Measurements from ENCODE around the gene SPATA13. TPM values are rescaled to one million over a fixed set of nuclear protein-coding genes. Genes with fewer than 3 reads are reported as not detected.
"Not testable (repeated sequence)": the region's sequence is repeated elsewhere in the genome, so short reads cannot be mapped to it uniquely, and the experiment has no call there.

SPATA13 gene
- total and polyA plus RNA-seq, 5 donors from 2014 or later: 80.9 to 115 (median 87.9) TPM

DNA sequence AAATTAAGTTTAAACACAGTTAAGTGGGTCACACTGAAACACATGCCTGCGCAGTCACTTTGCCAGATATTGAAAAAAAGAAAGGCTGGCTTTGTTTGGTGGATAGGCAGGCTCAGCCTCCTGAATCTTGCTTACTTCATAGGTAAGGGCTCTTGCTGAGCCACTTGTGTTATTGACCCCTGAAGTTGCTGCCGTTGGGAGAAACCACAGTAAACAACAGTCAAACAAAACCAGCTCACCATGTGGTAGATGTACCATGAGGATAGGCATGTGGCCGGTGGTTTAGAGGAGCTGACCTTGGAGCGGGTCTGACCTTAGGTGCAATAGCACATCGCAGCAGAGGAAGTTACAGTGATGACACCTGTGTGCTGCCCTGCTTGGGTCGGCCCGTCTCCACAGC, 52.2 kb downstream of the SPATA13 start:
- peaks cover 0 to 3% (median 0%) of the 10 kb centered on the region in 7 donors for H3K9me3 Mint-ChIP-seq
- no peak overlapping the region for H3K27ac Mint-ChIP-seq
- Histone ChIP-seq H3K9me3 (ENCODE audit: control insufficient read depth in 2 of 2, low read length in 2 of 2) (no peaks in the 10 kb centered on the region), H3K4me3 (ENCODE audit: low read depth, low read length) (no peak overlapping the region), H3K27ac (ENCODE audit: insufficient read depth, low read length, poor library complexity, severe bottlenecking) (no peak overlapping the region), H3K4me1 (ENCODE audit: control insufficient read depth, insufficient read depth, low read length, poor library complexity, severe bottlenecking) (peaks cover 4% of the 10 kb centered on the region), H3K27me3 (ENCODE audit: control insufficient read depth, insufficient read depth, low read length) (no peaks in the 10 kb centered on the region), H3K36me3 (ENCODE audit: control insufficient read depth, insufficient read depth, low read length) (no peaks in the 10 kb centered on the region)
- H3K4me1 Mint-ChIP-seq: peaks cover 8 to 14% (median 11%) of the 10 kb centered on the region in 4 donors
- H3K4me3 Mint-ChIP-seq: peak overlapping the region in 1 of 4 donors; percentile 16
- peaks cover 3% of the 10 kb centered on the region for H3K36me3 Mint-ChIP-seq
- ATAC-seq (ENCODE audit: low read depth in 2 of 2): no peak
- H3K27me3 Mint-ChIP-seq: no peaks in the 10 kb centered on the region
- no peak for DNase-seq

DNA sequence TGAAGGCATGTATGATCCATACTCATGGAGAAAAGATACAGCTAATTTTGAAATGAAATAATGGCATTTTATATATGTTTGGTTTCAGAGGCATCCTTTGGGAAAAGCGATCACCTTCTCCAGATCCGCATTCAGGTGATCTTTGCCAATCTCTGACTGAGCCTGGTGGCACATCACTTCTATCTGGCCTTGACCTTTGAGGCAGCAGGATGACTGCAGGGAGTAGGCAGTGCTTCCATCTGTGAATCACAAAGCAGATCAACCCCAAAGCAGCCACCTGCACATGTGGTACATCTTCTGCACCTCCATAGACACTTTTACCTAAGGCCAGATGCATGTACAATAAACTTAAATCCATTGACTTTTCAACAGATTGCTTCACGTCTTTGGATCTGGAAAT, 53.4 kb downstream of the SPATA13 start:
- DNase-seq: no peak
- peaks cover 0 to 3% (median 0%) of the 10 kb centered on the region in 7 donors for H3K9me3 Mint-ChIP-seq
- ATAC-seq (ENCODE audit: low read depth in 2 of 2): no peak
- Histone ChIP-seq H3K4me3 (ENCODE audit: low read depth, low read length) (no peak overlapping the region), H3K27ac (ENCODE audit: insufficient read depth, low read length, poor library complexity, severe bottlenecking) (no peak overlapping the region), H3K4me1 (ENCODE audit: control insufficient read depth, insufficient read depth, low read length, poor library complexity, severe bottlenecking) (peaks cover 6% of the 10 kb centered on the region), H3K36me3 (ENCODE audit: control insufficient read depth, insufficient read depth, low read length) (no peaks in the 10 kb centered on the region), H3K9me3 (ENCODE audit: control insufficient read depth in 2 of 2, low read length in 2 of 2) (no peaks in the 10 kb centered on the region), H3K27me3 (ENCODE audit: control insufficient read depth, insufficient read depth, low read length) (no peaks in the 10 kb centered on the region)
- peaks cover 3% of the 10 kb centered on the region for H3K36me3 Mint-ChIP-seq
- no peak overlapping the region for H3K27ac Mint-ChIP-seq
- H3K4me1 Mint-ChIP-seq: peaks cover 10 to 18% (median 14%) of the 10 kb centered on the region in 4 donors
- H3K27me3 Mint-ChIP-seq: no peaks in the 10 kb centered on the region
- H3K4me3 Mint-ChIP-seq: no peak overlapping the region

DNA sequence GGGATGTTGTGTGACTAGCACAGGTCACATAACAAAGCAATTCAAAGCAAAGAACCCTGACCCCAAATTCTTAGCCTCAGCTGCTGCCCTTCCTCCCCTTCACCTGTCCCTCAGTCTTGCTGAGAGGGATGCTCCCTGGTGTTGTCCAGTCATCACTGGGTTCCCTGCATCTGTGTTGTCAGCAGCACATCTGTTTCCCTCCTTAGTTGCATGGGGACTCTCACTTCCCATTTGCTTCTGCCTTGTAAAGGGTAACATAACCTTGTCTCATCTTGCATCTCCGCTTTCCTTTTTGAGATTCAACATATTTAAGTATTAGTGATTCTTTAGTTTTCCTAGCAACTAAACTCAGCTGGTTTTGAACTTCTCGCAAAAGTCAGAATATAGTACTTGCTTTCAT, 54.0 kb downstream of the SPATA13 start:
- Mint-ChIP-seq H3K4me1 (peaks cover 10 to 18% (median 14%) of the 10 kb centered on the region in 4 donors), H3K4me3 (no peak overlapping the region), H3K27me3 (no peaks in the 10 kb centered on the region), H3K36me3 (peaks cover 3% of the 10 kb centered on the region), H3K9me3 (peaks cover 0 to 3% (median 0%) of the 10 kb centered on the region in 7 donors), H3K27ac (no peak overlapping the region)
- no peak for DNase-seq
- H3K27ac ChIP-seq (ENCODE audit: insufficient read depth, low read length, poor library complexity, severe bottlenecking): no peak overlapping the region
- peaks cover 6% of the 10 kb centered on the region for H3K4me1 ChIP-seq (ENCODE audit: control insufficient read depth, insufficient read depth, low read length, poor library complexity, severe bottlenecking)
- no peaks in the 10 kb centered on the region for H3K9me3 ChIP-seq (ENCODE audit: control insufficient read depth in 2 of 2, low read length in 2 of 2)
- H3K36me3 ChIP-seq (ENCODE audit: control insufficient read depth, insufficient read depth, low read length): no peaks in the 10 kb centered on the region
- no peaks in the 10 kb centered on the region for H3K27me3 ChIP-seq (ENCODE audit: control insufficient read depth, insufficient read depth, low read length)
- H3K4me3 ChIP-seq (ENCODE audit: low read depth, low read length): no peak overlapping the region
- no peak for ATAC-seq (ENCODE audit: low read depth in 2 of 2)

DNA sequence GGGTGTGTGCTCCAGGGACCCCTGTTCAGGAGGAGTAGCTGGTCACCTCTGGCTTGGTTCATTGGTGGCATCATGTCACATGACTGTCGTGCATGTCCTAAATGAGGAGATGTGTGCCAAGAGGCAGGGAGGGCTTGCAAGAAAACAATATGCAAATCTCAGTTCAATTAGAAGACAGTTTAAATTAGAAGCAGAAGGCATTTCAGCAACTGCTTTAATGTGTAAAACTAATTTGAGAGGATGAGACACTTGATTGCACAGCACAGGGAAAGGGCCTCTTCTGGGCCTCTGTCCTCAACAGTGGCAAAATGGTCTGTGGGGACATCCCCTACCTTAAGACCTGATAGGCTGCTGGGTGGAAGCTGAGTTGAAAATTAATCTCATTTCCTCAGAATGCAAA, 54.6 kb downstream of the SPATA13 start:
- no peaks in the 10 kb centered on the region for H3K36me3 ChIP-seq (ENCODE audit: control insufficient read depth, insufficient read depth, low read length)
- Mint-ChIP-seq H3K9me3 (peaks cover 0 to 3% (median 0%) of the 10 kb centered on the region in 7 donors), H3K36me3 (peaks cover 3% of the 10 kb centered on the region), H3K27me3 (no peaks in the 10 kb centered on the region), H3K4me1 (peaks cover 13 to 23% (median 17%) of the 10 kb centered on the region in 4 donors), H3K27ac (no peak overlapping the region), H3K4me3 (no peak overlapping the region)
- H3K4me1 ChIP-seq (ENCODE audit: control insufficient read depth, insufficient read depth, low read length, poor library complexity, severe bottlenecking): peaks cover 6% of the 10 kb centered on the region
- DNase-seq (no peak), ATAC-seq (ENCODE audit: low read depth in 2 of 2) (no peak)
- H3K27ac ChIP-seq (ENCODE audit: insufficient read depth, low read length, poor library complexity, severe bottlenecking): no peak overlapping the region
- no peaks in the 10 kb centered on the region for H3K9me3 ChIP-seq (ENCODE audit: control insufficient read depth in 2 of 2, low read length in 2 of 2)
- no peaks in the 10 kb centered on the region for H3K27me3 ChIP-seq (ENCODE audit: control insufficient read depth, insufficient read depth, low read length)
- no peak overlapping the region for H3K4me3 ChIP-seq (ENCODE audit: low read depth, low read length)

DNA sequence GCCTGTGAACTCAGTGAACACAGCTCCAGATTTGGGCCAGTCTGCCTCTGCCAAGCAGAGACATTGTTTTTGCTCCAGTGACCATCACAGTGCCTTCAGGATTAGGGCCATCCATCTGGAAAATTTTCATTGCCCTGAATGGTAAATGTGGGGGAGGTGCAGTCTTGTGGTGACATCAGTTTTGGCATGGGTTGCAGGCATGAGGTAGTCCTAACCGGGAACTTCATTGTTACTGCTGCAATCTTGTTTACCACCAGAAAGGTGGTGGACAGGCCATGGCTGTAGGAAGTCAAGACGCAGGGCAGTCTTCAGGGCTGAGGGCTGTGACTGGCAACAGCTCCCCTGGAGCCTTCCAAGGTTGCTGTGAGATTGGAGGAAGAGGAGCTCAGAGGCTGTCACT, 55.2 kb downstream of the SPATA13 start:
- no peak overlapping the region for H3K27ac ChIP-seq (ENCODE audit: insufficient read depth, low read length, poor library complexity, severe bottlenecking)
- Mint-ChIP-seq H3K4me3 (no peak overlapping the region), H3K36me3 (peaks cover 3% of the 10 kb centered on the region), H3K27ac (no peak overlapping the region), H3K9me3 (peaks cover 0 to 3% (median 0%) of the 10 kb centered on the region in 7 donors), H3K4me1 (peaks cover 13 to 25% (median 17%) of the 10 kb centered on the region in 4 donors), H3K27me3 (no peaks in the 10 kb centered on the region)
- DNase-seq (no peak), ATAC-seq (ENCODE audit: low read depth in 2 of 2) (no peak)
- no peaks in the 10 kb centered on the region for H3K9me3 ChIP-seq (ENCODE audit: control insufficient read depth in 2 of 2, low read length in 2 of 2)
- peaks cover 6% of the 10 kb centered on the region for H3K4me1 ChIP-seq (ENCODE audit: control insufficient read depth, insufficient read depth, low read length, poor library complexity, severe bottlenecking)
- H3K36me3 ChIP-seq (ENCODE audit: control insufficient read depth, insufficient read depth, low read length): no peaks in the 10 kb centered on the region
- H3K4me3 ChIP-seq (ENCODE audit: low read depth, low read length): no peak overlapping the region
- no peaks in the 10 kb centered on the region for H3K27me3 ChIP-seq (ENCODE audit: control insufficient read depth, insufficient read depth, low read length)

DNA sequence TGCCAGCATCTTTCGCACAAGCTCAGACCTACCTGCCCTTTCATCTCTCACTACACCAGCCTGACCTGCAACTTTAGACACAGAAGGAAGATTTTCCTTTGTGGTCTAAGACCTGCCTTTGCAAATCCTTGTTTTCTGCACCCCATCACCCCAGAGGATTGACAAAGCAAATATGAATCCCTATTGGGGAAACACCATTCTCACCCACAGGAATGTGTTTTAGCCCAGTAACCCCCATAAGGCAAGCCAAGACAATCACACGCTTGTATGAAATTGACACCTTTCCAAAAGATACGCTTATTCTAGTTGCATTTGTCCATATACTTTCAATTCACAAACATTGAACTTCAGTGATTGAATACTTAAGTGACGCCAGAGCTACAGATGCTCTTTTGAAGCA, 55.7 kb downstream of the SPATA13 start:
- H3K4me1 ChIP-seq (ENCODE audit: control insufficient read depth, insufficient read depth, low read length, poor library complexity, severe bottlenecking): peaks cover 6% of the 10 kb centered on the region
- peaks cover 3% of the 10 kb centered on the region for H3K36me3 Mint-ChIP-seq
- H3K9me3 ChIP-seq (ENCODE audit: control insufficient read depth in 2 of 2, low read length in 2 of 2): no peaks in the 10 kb centered on the region
- H3K36me3 ChIP-seq (ENCODE audit: control insufficient read depth, insufficient read depth, low read length): no peaks in the 10 kb centered on the region
- H3K4me1 Mint-ChIP-seq: peaks cover 13 to 25% (median 17%) of the 10 kb centered on the region in 4 donors
- ATAC-seq (ENCODE audit: low read depth in 2 of 2): no peak
- H3K4me3 Mint-ChIP-seq: no peak overlapping the region
- H3K27me3 Mint-ChIP-seq: no peaks in the 10 kb centered on the region
- peaks cover 0 to 3% (median 0%) of the 10 kb centered on the region in 7 donors for H3K9me3 Mint-ChIP-seq
- DNase-seq: no peak
- no peak overlapping the region for H3K27ac ChIP-seq (ENCODE audit: insufficient read depth, low read length, poor library complexity, severe bottlenecking)
- H3K27me3 ChIP-seq (ENCODE audit: control insufficient read depth, insufficient read depth, low read length): no peaks in the 10 kb centered on the region
- peak overlapping the region in 1 of 3 donors; percentile 52 for H3K27ac Mint-ChIP-seq
- H3K4me3 ChIP-seq (ENCODE audit: low read depth, low read length): no peak overlapping the region

DNA sequence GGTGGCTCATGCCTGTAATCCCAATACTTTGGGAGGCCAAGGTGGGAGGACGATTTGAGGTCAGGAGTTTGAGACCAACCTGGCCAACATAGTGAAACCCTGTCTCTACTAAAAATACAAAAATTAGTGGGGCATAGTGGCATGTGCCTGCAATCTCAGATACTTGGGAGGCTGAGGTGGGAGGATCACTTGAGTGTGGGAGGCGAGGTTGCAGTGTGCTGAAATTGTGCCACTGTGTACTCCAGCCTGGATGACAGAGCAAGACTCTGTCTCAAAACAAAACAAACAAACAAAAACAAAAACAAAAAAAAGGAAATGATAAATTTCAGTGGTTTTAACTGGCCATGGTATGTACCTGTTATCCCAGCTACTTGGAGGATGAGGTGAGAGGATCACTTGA, 56.3 kb downstream of the SPATA13 start:
- H3K27me3 ChIP-seq (ENCODE audit: control insufficient read depth, insufficient read depth, low read length); H3K9me3 ChIP-seq (ENCODE audit: control insufficient read depth in 2 of 2, low read length in 2 of 2); H3K27me3 Mint-ChIP-seq; H3K4me3 ChIP-seq (ENCODE audit: low read depth, low read length); DNase-seq; H3K36me3 ChIP-seq (ENCODE audit: control insufficient read depth, insufficient read depth, low read length); H3K36me3 Mint-ChIP-seq; H3K9me3 Mint-ChIP-seq; H3K4me3 Mint-ChIP-seq; H3K4me1 ChIP-seq (ENCODE audit: control insufficient read depth, insufficient read depth, low read length, poor library complexity, severe bottlenecking); ATAC-seq (ENCODE audit: low read depth in 2 of 2); H3K27ac ChIP-seq (ENCODE audit: insufficient read depth, low read length, poor library complexity, severe bottlenecking): not testable (repeated sequence)
- Mint-ChIP-seq H3K4me1 (peaks cover 13 to 25% (median 17%) of the 10 kb centered on the region in 4 donors), H3K27ac (peak overlapping the region in 1 of 3 donors; percentile 49)

DNA sequence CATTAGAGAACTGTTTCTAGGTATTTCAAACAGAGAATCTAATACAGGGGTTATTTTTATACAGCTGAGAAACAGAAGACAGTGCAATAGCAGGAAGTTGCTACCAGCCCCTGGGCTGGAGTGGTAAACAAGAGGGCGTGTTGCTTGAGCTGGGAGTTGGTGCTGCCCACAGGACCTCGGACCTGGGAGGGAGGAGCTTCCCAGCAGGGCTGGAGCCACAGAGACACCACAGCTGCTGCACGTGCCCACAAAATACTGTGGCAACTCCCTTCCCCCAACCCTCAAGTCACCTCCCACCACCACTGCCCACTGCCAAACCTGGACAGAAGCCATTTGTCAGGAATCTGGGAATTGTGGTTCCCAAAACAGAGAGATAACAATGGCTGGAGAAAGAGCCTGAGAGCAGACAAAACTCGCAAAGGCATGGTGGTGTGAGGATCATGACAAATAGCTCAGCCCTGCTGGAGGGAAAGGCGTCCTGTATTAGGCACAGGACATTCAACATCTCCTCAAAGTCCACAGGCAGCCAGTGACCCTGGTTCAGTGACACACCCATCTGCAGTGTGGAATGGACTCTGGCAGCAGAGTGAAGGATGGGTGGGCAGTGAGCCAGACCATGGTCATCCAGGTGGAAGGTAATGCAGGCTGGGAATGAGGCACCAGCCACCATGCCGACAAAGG, 57.2 kb downstream of the SPATA13 start:
- Mint-ChIP-seq H3K4me1 (peaks cover 13 to 24% (median 17%) of the 10 kb centered on the region in 4 donors), H3K4me3 (no peak overlapping the region)
- H3K27ac ChIP-seq (ENCODE audit: insufficient read depth, low read length, poor library complexity, severe bottlenecking): no peak overlapping the region

More for the DNA sequence above, 57.2 kb downstream of the SPATA13 start:
- ATAC-seq (ENCODE audit: low read depth in 2 of 2) (peak; percentile 13 to 15), DNase-seq (peak in 1 of 3 donors; percentile 35)
- H3K27me3 ChIP-seq (ENCODE audit: control insufficient read depth, insufficient read depth, low read length): no peaks in the 10 kb centered on the region
- H3K36me3 ChIP-seq (ENCODE audit: control insufficient read depth, insufficient read depth, low read length): no peaks in the 10 kb centered on the region
- Mint-ChIP-seq H3K27me3 (no peaks in the 10 kb centered on the region), H3K36me3 (peaks cover 3% of the 10 kb centered on the region), H3K27ac (peak overlapping the region; percentile 22 to 77 (median 49)), H3K9me3 (peaks cover 0 to 3% (median 0%) of the 10 kb centered on the region in 7 donors)
- no peaks in the 10 kb centered on the region for H3K9me3 ChIP-seq (ENCODE audit: control insufficient read depth in 2 of 2, low read length in 2 of 2)
- no peak overlapping the region for H3K4me3 ChIP-seq (ENCODE audit: low read depth, low read length)
- peaks cover 6% of the 10 kb centered on the region for H3K4me1 ChIP-seq (ENCODE audit: control insufficient read depth, insufficient read depth, low read length, poor library complexity, severe bottlenecking)
